SW480 (cell line): ENCODE data around the gene MRGPRE.

Experiments used
- DNase-seq: peaks from one replicate; pipeline ENCODE4 v3.0.0-alpha.2; 2016; ENCODE audit warnings: low spot score

Gene MRGPRE

GRCh38 chr11:3196161-3197043 lies 35.8 kb downstream of the MRGPRE start:
- no peak for DNase-seq

GRCh38 chr11:3195251-3196160 lies 36.7 kb downstream of the MRGPRE start:
- DNase-seq = no peak

- no peak for DNase-seq
Measured at GRCh38 chr11:3194016-3194816, 38.0 kb downstream of the MRGPRE start.

- DNase-seq = no peak
Measured at GRCh38 chr11:3193373-3194015, 38.7 kb downstream of the MRGPRE start.

- no peak for DNase-seq
Measured at GRCh38 chr11:3192511-3193372, 39.5 kb downstream of the MRGPRE start.

GRCh38 chr11:3191586-3192324 lies 40.5 kb downstream of the MRGPRE start:
- no peak for DNase-seq

GRCh38 chr11:3190600-3190999 lies 41.6 kb downstream of the MRGPRE start:
- DNase-seq = no peak

- DNase-seq = no peak
Measured at GRCh38 chr11:3189886-3190583, 42.2 kb downstream of the MRGPRE start.

GRCh38 chr11:3189196-3189843 lies 42.9 kb downstream of the MRGPRE start:
- no peak for DNase-seq

GRCh38 chr11:3188496-3189195 lies 43.6 kb downstream of the MRGPRE start:
- no peak for DNase-seq

- DNase-seq = no peak
Measured at GRCh38 chr11:3186166-3186953, 45.9 kb downstream of the MRGPRE start.

- no peak for DNase-seq
Measured at GRCh38 chr11:3184732-3185347, 47.4 kb downstream of the MRGPRE start.

- no peak for DNase-seq
Measured at GRCh38 chr11:3183523-3183922, 48.7 kb downstream of the MRGPRE start.

GRCh38 chr11:3182462-3182852 lies 49.8 kb downstream of the MRGPRE start:
- no peak for DNase-seq

- DNase-seq = no peak
Measured at GRCh38 chr11:3181725-3182461, 50.3 kb downstream of the MRGPRE start.

GRCh38 chr11:3180869-3181268 lies 51.3 kb downstream of the MRGPRE start:
- DNase-seq = no peak
